Measurements from ENCODE around the gene LHX3. TPM values are rescaled to one million over a fixed set of nuclear protein-coding genes. Genes with fewer than 3 reads are reported as not detected.

The LHX3 gene
- total RNA-seq, 1 donor from 2014 or later: not detected

GRCh38 chr9:136226680-136227407 lies 21.9 kb upstream of the LHX3 start:
- Mint-ChIP-seq H3K27ac (no peak overlapping the region), H3K27me3 (no peaks in the 10 kb centered on the region), H3K9me3 (no peaks in the 10 kb centered on the region), H3K4me1 (peaks cover 16% of the 10 kb centered on the region), H3K4me3 (no peak overlapping the region), H3K36me3 (ENCODE audit: low read depth) (peaks cover 22% of the 10 kb centered on the region)
- intact Hi-C loops (cut with micrococcal nuclease): no loop called here
- DNase-seq: no peak

GRCh38 chr9:136225748-136226679 lies 21.1 kb upstream of the LHX3 start:
- Mint-ChIP-seq H3K27ac (no peak overlapping the region), H3K4me3 (no peak overlapping the region), H3K4me1 (peaks cover 11% of the 10 kb centered on the region), H3K9me3 (no peaks in the 10 kb centered on the region), H3K36me3 (ENCODE audit: low read depth) (peaks cover 26% of the 10 kb centered on the region), H3K27me3 (no peaks in the 10 kb centered on the region)
- intact Hi-C loops (cut with micrococcal nuclease): no loop called here
- DNase-seq: peak; percentile 90

- H3K9me3 Mint-ChIP-seq: no peaks in the 10 kb centered on the region
- no peaks in the 10 kb centered on the region for H3K27me3 Mint-ChIP-seq
- H3K4me1 Mint-ChIP-seq: peaks cover 10% of the 10 kb centered on the region
- peaks cover 28% of the 10 kb centered on the region for H3K36me3 Mint-ChIP-seq (ENCODE audit: low read depth)
- DNase-seq: no peak
- no peak overlapping the region for H3K27ac Mint-ChIP-seq
- H3K4me3 Mint-ChIP-seq: no peak overlapping the region
- intact Hi-C loops (cut with micrococcal nuclease): no loop called here
These were observed 20.4 kb upstream of the LHX3 start for GRCh38 chr9:136225366-136225747.

GRCh38 chr9:136223871-136224640 lies 19.1 kb upstream of the LHX3 start:
- H3K4me3 Mint-ChIP-seq: no peak overlapping the region
- no peaks in the 10 kb centered on the region for H3K9me3 Mint-ChIP-seq
- no peak overlapping the region for H3K27ac Mint-ChIP-seq
- H3K36me3 Mint-ChIP-seq (ENCODE audit: low read depth): peaks cover 29% of the 10 kb centered on the region
- intact Hi-C loops (cut with micrococcal nuclease): no loop called here
- H3K4me1 Mint-ChIP-seq: peaks cover 9% of the 10 kb centered on the region
- no peaks in the 10 kb centered on the region for H3K27me3 Mint-ChIP-seq
- DNase-seq: no peak

GRCh38 chr9:136222906-136223285 lies 18.0 kb upstream of the LHX3 start:
- Mint-ChIP-seq H3K27ac (no peak overlapping the region), H3K27me3 (no peaks in the 10 kb centered on the region), H3K36me3 (ENCODE audit: low read depth) (peaks cover 36% of the 10 kb centered on the region), H3K9me3 (no peaks in the 10 kb centered on the region), H3K4me1 (peaks cover 5% of the 10 kb centered on the region), H3K4me3 (no peak overlapping the region)
- no peak for DNase-seq
- intact Hi-C loops (cut with micrococcal nuclease): no loop called here

GRCh38 chr9:136222166-136222905 lies 17.4 kb upstream of the LHX3 start:
- DNase-seq: no peak
- Mint-ChIP-seq H3K4me1 (peaks cover 5% of the 10 kb centered on the region), H3K27me3 (no peaks in the 10 kb centered on the region), H3K9me3 (no peaks in the 10 kb centered on the region), H3K27ac (no peak overlapping the region), H3K36me3 (ENCODE audit: low read depth) (peaks cover 36% of the 10 kb centered on the region), H3K4me3 (no peak overlapping the region)
- intact Hi-C loops (cut with micrococcal nuclease): no loop called here

GRCh38 chr9:136220017-136220729 lies 15.2 kb upstream of the LHX3 start:
- no peaks in the 10 kb centered on the region for H3K9me3 Mint-ChIP-seq
- DNase-seq: no peak
- H3K4me1 Mint-ChIP-seq: peaks cover 5% of the 10 kb centered on the region
- H3K36me3 Mint-ChIP-seq (ENCODE audit: low read depth): peaks cover 43% of the 10 kb centered on the region
- no peak overlapping the region for H3K4me3 Mint-ChIP-seq
- no peaks in the 10 kb centered on the region for H3K27me3 Mint-ChIP-seq
- intact Hi-C loops (cut with micrococcal nuclease): no loop called here
- no peak overlapping the region for H3K27ac Mint-ChIP-seq

GRCh38 chr9:136219276-136219675 lies 14.3 kb upstream of the LHX3 start:
- intact Hi-C loops (cut with micrococcal nuclease): no loop called here
- no peaks in the 10 kb centered on the region for H3K27me3 Mint-ChIP-seq
- peaks cover 5% of the 10 kb centered on the region for H3K4me1 Mint-ChIP-seq
- no peak overlapping the region for H3K4me3 Mint-ChIP-seq
- peaks cover 49% of the 10 kb centered on the region for H3K36me3 Mint-ChIP-seq (ENCODE audit: low read depth)
- H3K9me3 Mint-ChIP-seq: no peaks in the 10 kb centered on the region
- DNase-seq: no peak
- H3K27ac Mint-ChIP-seq: no peak overlapping the region

GRCh38 chr9:136218673-136219072 lies 13.7 kb upstream of the LHX3 start:
- intact Hi-C loops (cut with micrococcal nuclease): no loop called here
- H3K4me3 Mint-ChIP-seq: no peak overlapping the region
- no peak for DNase-seq
- H3K9me3 Mint-ChIP-seq: no peaks in the 10 kb centered on the region
- no peak overlapping the region for H3K27ac Mint-ChIP-seq
- H3K4me1 Mint-ChIP-seq: peaks cover 5% of the 10 kb centered on the region
- no peaks in the 10 kb centered on the region for H3K27me3 Mint-ChIP-seq
- peaks cover 50% of the 10 kb centered on the region for H3K36me3 Mint-ChIP-seq (ENCODE audit: low read depth)

- intact Hi-C loops (cut with micrococcal nuclease): no loop called here
- H3K27ac Mint-ChIP-seq: no peak overlapping the region
- H3K27me3 Mint-ChIP-seq: no peaks in the 10 kb centered on the region
- no peaks in the 10 kb centered on the region for H3K9me3 Mint-ChIP-seq
- peaks cover 50% of the 10 kb centered on the region for H3K36me3 Mint-ChIP-seq (ENCODE audit: low read depth)
- peaks cover 5% of the 10 kb centered on the region for H3K4me1 Mint-ChIP-seq
- no peak overlapping the region for H3K4me3 Mint-ChIP-seq
- DNase-seq: no peak
These were observed 13.3 kb upstream of the LHX3 start for GRCh38 chr9:136218271-136218670.

- intact Hi-C loops (cut with micrococcal nuclease): no loop called here
- Mint-ChIP-seq H3K36me3 (ENCODE audit: low read depth) (peaks cover 53% of the 10 kb centered on the region), H3K4me3 (no peak overlapping the region)
These were observed 11.8 kb upstream of the LHX3 start for GRCh38 chr9:136216541-136217244.

GRCh38 chr9:136213733-136214132 lies 8.8 kb upstream of the LHX3 start:
- H3K4me3 Mint-ChIP-seq: no peak overlapping the region

More at GRCh38 chr9:136216541-136217244, 11.8 kb upstream of the LHX3 start:
- Mint-ChIP-seq H3K4me1 (peaks cover 5% of the 10 kb centered on the region), H3K27me3 (no peaks in the 10 kb centered on the region), H3K9me3 (no peaks in the 10 kb centered on the region), H3K27ac (no peak overlapping the region)
- DNase-seq: no peak

More at GRCh38 chr9:136213733-136214132, 8.8 kb upstream of the LHX3 start:
- Mint-ChIP-seq H3K27me3 (no peaks in the 10 kb centered on the region), H3K4me1 (no peaks in the 10 kb centered on the region), H3K9me3 (no peaks in the 10 kb centered on the region), H3K27ac (no peak overlapping the region), H3K36me3 (ENCODE audit: low read depth) (peaks cover 52% of the 10 kb centered on the region)
- no peak for DNase-seq
- intact Hi-C loops (cut with micrococcal nuclease): no loop called here

Measured in activated CD4-positive, alpha-beta T cell treated with anti-CD3 and anti-CD28 coated beads, Interleukin-2, amount 10 ng/mL, durations not matched to agents 24 days and 14 days (primary cell).